ENCODE data around the gene SPX.

The SPX gene

DNA sequence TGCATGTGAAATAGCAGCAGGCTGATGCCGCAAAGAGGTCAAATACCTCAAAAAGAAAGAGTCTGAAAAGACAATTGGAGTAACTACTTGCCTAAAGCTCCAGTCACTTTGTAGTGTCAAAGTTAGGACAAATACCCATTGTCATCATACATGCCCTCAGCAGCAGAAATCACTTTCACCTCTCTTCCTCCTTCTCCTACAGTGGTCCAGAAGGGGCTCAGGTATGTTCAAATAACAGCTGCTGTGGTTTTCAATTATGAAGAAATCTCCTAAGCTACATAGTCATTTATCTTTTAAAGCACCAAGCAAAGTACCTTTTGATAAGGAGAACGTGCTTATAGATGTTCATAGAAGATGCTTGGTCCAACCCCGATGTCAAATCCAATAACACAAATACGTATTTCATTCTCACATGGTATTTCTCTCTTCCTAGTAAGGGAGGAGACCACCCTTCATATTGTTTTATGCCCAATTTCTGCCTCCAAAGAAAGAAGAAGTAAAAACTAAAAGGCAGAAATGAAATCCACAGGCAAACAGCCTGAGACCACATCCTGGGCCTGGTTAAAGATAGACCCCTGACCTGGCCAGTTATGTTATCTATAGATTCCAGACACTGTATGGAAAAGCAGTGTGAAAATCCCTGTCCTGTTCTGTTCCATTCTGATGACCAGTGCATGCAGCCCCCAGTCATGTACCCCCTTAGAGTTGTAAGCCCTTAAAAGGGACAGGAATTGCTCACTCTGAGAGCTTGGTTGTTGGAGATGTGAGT is 54.8 kb downstream of the SPX start:
- DNase-seq (ENCODE audit: low read depth), result no peak
